OCI-LY7 (cell line): ENCODE measurements around the gene KRT79. TPM values are rescaled to one million over a fixed set of nuclear protein-coding genes. Genes with fewer than 3 reads are reported as not detected.

Source experiments
- BruUV-seq: library from RNA; stranded (reverse); fragments of 400-500 nt; replicated peaks from 2 replicates; lab custom pipeline; 2021; lab: Mats Ljungman, UMichigan
- CTCF ChIA-PET: fragments of 300-600 bp; sonication (Branson Sonifier 250); formaldehyde crosslinking; loops from one replicate; lab custom pipeline; 2022; ENCODE audit warnings: antibody characterized with exemption; ENCODE audit not compliant: unreplicated experiment; lab: Charles Lee
- POLR2A ChIA-PET: fragments of 300-600 bp; sonication (Branson Sonifier 250); formaldehyde crosslinking; loops from one replicate; lab custom pipeline; 2022; ENCODE audit warnings: antibody characterized with exemption; lab: Charles Lee
- DNase-seq: peaks from one replicate; pipeline ENCODE4 v3.0.0-alpha.2; 2015; ENCODE audit warnings: low spot score
- H2AFZ ChIP-seq: fragments of 200-600 bp; sonication (generic), shearing (Covaris generic); 2 replicates; pipeline ENCODE4 v1.6.1; 2014; ENCODE audit warnings: mild to moderate bottlenecking, antibody characterized with exemption, low read length, moderate library complexity
- H3K27ac ChIP-seq: fragments of 200-600 bp; sonication (generic); 2 replicates; pipeline ENCODE4 v1.5.1; 2014; ENCODE audit warnings: mixed run types, low read depth, mild to moderate bottlenecking, moderate library complexity, low read length, inconsistent platforms; ENCODE audit not compliant: poor library complexity, severe bottlenecking
- H3K36me3 ChIP-seq: fragments of 200-600 bp; sonication (generic); 2 replicates; pipeline ENCODE4 v1.6.1; 2014; ENCODE audit warnings: mild to moderate bottlenecking, antibody characterized with exemption, low read length, moderate library complexity, mixed read lengths; ENCODE audit not compliant: insufficient read depth
- H3K4me1 ChIP-seq: fragments of 200-600 bp; sonication (generic); 2 replicates; pipeline ENCODE4 v1.5.1; 2014; ENCODE audit warnings: mild to moderate bottlenecking, low read length; ENCODE audit not compliant: insufficient read depth, poor library complexity, severe bottlenecking
- H3K4me2 ChIP-seq: fragments of 200-600 bp; sonication (generic); 2 replicates; pipeline ENCODE4 v1.6.1; 2014; ENCODE audit warnings: mild to moderate bottlenecking, low read length
- H3K4me3 ChIP-seq: fragments of 200-600 bp; sonication (generic); 2 replicates; pipeline ENCODE4 v1.5.1; 2014; ENCODE audit warnings: mild to moderate bottlenecking, low read depth, low read length; ENCODE audit not compliant: poor library complexity, severe bottlenecking
- H3K79me2 ChIP-seq: fragments of 200-600 bp; sonication (generic); 2 replicates; pipeline ENCODE4 v1.6.1; 2016; ENCODE audit warnings: low read depth, mild to moderate bottlenecking, low read length, moderate library complexity, mixed read lengths; ENCODE audit not compliant: insufficient read depth
- H3K9me2 ChIP-seq: fragments of 200-600 bp; sonication (generic); 2 replicates; pipeline ENCODE4 v1.6.1; 2016; ENCODE audit warnings: mild to moderate bottlenecking, low read length, mixed read lengths; ENCODE audit not compliant: insufficient read depth
- H3K9me3 ChIP-seq: fragments of 200-600 bp; sonication (generic); 2 replicates; pipeline ENCODE4 v1.6.1; 2014; ENCODE audit warnings: mild to moderate bottlenecking, mixed run types, low read length, mixed read lengths
- H4K20me1 ChIP-seq: fragments of 200-600 bp; sonication (generic); 2 replicates; pipeline ENCODE4 v1.6.1; 2014; ENCODE audit warnings: mild to moderate bottlenecking, antibody characterized with exemption, low read length, moderate library complexity, mixed read lengths; ENCODE audit not compliant: insufficient read depth
- EZH2phosphoT487 ChIP-seq: fragments of 200-600 bp; sonication (generic); IDR thresholded peaks from 2 replicates; pipeline ENCODE4 v1.6.1; 2018; ENCODE audit warnings: low read depth, borderline replicate concordance, mild to moderate bottlenecking, mixed run types, antibody characterized with exemption, low read length, moderate library complexity, mixed read lengths
- intact Hi-C: fragments of 100-400 bp; cut with micrococcal nuclease; formaldehyde crosslinking; loops from one replicate; pipeline ENCODE4 v1.10.0; 2022; ENCODE audit not compliant: unreplicated experiment
- total RNA-seq, 2 experiments: library from RNA; depleted of rRNA in 1 of 2; stranded (reverse); fragments of >200 nt in 1 of 2; shearing (Covaris generic) in 1 of 2; gene quantifications; 2 replicates each; pipeline ENCODE4 v1.2.3, GENCODE V29; 2014 to 2022
- TF ChIP-seq, protein P1 (sequence below): fragments of 200-600 bp; sonication (generic); conservative IDR thresholded peaks from 2 replicates; pipeline ENCODE4 v1.5.1; 2014; ENCODE audit warnings: mild to moderate bottlenecking, antibody characterized with exemption, low read length, moderate library complexity, mixed read lengths

KRT79 gene
- total RNA-seq, 2 experiments from 2014 or later = not detected

DNA sequence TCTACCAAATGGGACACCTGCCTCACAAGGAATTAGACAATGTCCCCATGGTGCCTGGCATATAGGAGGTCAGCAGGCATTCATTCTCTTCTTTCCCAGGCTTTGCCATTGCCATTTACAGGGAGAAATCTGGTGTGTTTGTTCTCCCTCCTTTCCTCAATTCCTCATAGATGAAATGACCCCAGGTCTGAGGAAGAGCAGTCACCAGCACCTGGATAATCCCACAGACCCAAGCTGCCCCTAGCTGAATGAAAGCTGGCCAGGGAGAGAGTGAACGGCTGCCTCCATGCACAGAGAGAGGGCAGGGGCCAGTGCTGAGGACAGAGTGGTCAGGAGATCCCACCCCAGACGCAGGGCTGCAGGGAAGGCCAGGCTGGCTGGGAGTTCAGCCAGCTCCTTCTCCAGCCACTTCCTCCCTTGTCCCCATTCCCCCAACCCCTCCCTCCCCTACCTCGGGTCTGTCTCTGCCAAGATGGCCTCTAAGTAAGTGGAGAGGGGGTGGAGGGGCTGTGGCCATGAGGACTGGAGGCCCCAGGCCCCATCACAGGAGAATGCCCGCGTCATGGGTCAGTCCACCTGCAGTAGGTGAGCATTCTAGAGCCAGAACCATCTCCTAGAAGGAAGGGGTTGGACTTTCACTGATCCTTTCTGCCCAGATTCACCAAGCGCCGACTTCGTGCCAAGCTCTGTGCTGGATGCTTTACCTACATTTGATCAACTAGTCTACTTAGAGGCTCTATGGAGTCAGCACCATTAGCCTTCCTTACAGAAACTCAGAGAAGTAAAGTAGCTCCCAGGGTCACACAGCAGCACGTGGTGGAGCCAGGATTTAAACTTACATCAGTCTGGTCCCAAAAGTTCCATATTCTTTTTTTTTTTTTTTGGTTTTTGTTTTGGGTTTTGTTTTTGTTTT is 18.2 kb downstream of the KRT79 start:
- Histone ChIP-seq H3K4me1 (no peaks in the 10 kb centered on the region), H3K4me3 (no peak overlapping the region), H3K27ac (no peak overlapping the region), H3K9me3 (no peaks in the 10 kb centered on the region), H3K79me2 (no peaks in the 10 kb centered on the region), H3K9me2 (no peaks in the 10 kb centered on the region), H4K20me1 (no peaks in the 10 kb centered on the region), H3K4me2 (no peak overlapping the region), H2AFZ (no peak overlapping the region), H3K36me3 (no peaks in the 10 kb centered on the region)
- no peak for TF ChIP-seq EZH2phosphoT487
- TF ChIP-seq, protein P1, sequence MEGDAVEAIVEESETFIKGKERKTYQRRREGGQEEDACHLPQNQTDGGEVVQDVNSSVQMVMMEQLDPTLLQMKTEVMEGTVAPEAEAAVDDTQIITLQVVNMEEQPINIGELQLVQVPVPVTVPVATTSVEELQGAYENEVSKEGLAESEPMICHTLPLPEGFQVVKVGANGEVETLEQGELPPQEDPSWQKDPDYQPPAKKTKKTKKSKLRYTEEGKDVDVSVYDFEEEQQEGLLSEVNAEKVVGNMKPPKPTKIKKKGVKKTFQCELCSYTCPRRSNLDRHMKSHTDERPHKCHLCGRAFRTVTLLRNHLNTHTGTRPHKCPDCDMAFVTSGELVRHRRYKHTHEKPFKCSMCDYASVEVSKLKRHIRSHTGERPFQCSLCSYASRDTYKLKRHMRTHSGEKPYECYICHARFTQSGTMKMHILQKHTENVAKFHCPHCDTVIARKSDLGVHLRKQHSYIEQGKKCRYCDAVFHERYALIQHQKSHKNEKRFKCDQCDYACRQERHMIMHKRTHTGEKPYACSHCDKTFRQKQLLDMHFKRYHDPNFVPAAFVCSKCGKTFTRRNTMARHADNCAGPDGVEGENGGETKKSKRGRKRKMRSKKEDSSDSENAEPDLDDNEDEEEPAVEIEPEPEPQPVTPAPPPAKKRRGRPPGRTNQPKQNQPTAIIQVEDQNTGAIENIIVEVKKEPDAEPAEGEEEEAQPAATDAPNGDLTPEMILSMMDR = no peak
- intact Hi-C loops = no loop called here
- ChIA-PET POLR2A (interaction anchor here (0.7 to 1.0 kb wide), 2 partner anchors 236 to 976 kb away, joined by 3 to 4 read pairs; no protein-coding TSS in a partner anchor), CTCF (no interaction called here)
- BruUV-seq = no TSS peak
- no peak for DNase-seq

DNA sequence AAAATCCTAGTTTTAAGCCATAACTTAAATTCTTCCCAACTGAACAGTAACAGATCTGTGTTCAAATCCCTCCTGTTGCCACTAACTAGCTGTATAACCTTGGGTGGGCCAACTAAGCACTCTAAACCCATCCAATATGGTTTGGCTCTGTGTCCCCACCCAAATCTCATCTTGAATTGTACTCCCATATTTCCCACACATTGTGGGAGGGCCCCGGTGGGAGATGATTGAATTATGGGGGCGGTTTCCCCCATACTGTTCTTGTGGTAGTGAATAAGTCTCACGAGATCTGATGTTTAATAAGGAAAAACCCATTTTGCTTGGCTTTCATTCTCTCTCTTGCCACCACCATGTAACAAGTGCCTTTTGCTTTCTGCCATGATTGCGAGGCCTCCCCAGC is 18.9 kb downstream of the KRT79 start:
- intact Hi-C loops = no loop called here

More for the DNA sequence above, 18.9 kb downstream of the KRT79 start:
- no peaks in the 10 kb centered on the region for H3K4me1 ChIP-seq
- no peaks in the 10 kb centered on the region for H4K20me1 ChIP-seq
- no peak overlapping the region for H3K27ac ChIP-seq
- POLR2A ChIA-PET = no interaction called here
- no TSS peak for BruUV-seq
- no peak for TF ChIP-seq EZH2phosphoT487
- TF ChIP-seq, protein P1 = no peak
- CTCF ChIA-PET = no interaction called here
- no peaks in the 10 kb centered on the region for H3K36me3 ChIP-seq
- H3K9me3 ChIP-seq = no peaks in the 10 kb centered on the region
- no peak overlapping the region for H2AFZ ChIP-seq
- H3K4me3 ChIP-seq = no peak overlapping the region
- H3K9me2 ChIP-seq = no peaks in the 10 kb centered on the region
- DNase-seq = no peak
- H3K79me2 ChIP-seq = no peaks in the 10 kb centered on the region
- H3K4me2 ChIP-seq = no peak overlapping the region
